ENCODE measurements around the gene PRDM15. TPM values are rescaled to one million over a fixed set of nuclear protein-coding genes. Genes with fewer than 3 reads are reported as not detected.

The PRDM15 gene
- total RNA-seq, 4 donors from 2014 or later, result 4.7 to 9.2 (median 5.4) TPM

- no peak for TF ChIP-seq POLR2A (IDR thresholded peaks at IDR 0.05)
- TF ChIP-seq CTCF (IDR thresholded peaks at IDR 0.05), result no peak
- H3K4me1 ChIP-seq, result peaks cover 17 to 81% (median 30%) of the 10 kb centered on the region in 3 donors
These were observed 117.8 kb downstream of the PRDM15 start for GRCh38 chr21:41761211-41761933.

GRCh38 chr21:41760411-41760810 lies 118.7 kb downstream of the PRDM15 start:
- Histone ChIP-seq H3K27me3 (peaks cover 0 to 66% (median 0%) of the 10 kb centered on the region in 4 donors), H3K36me3 (peaks cover 0 to 41% (median 0%) of the 10 kb centered on the region in 3 donors), H3K4me3 (peak overlapping the region in 1 of 4 donors; percentile 80), H3K4me1 (peaks cover 17 to 86% (median 31%) of the 10 kb centered on the region in 3 donors), H3K27ac (peak overlapping the region; percentile 34 to 97 (median 80)), H3K9me3 (no peaks in the 10 kb centered on the region)
- 77% methylated on average over 8 to 9 of the region's 9 CpGs for WGBS, 2 donors
- intact Hi-C loops (cut with DNase I), result no loop called here
- DNase-seq, result no peak
- TF ChIP-seq POLR2A (IDR thresholded peaks at IDR 0.05) (no peak), CTCF (IDR thresholded peaks at IDR 0.05) (no peak)

More at GRCh38 chr21:41761211-41761933, 117.8 kb downstream of the PRDM15 start:
- DNase-seq, result no peak
- Histone ChIP-seq H3K4me3 (peak overlapping the region; percentile 5 to 80 (median 64)), H3K27ac (peak overlapping the region; percentile 34 to 97 (median 80)), H3K27me3 (peaks cover 0 to 76% (median 2%) of the 10 kb centered on the region in 4 donors), H3K9me3 (no peaks in the 10 kb centered on the region), H3K36me3 (peaks cover 0 to 32% (median 0%) of the 10 kb centered on the region in 3 donors)
- intact Hi-C loops (cut with DNase I), result no loop called here
- 7 to 13% methylated on average over 21 to 22 of the region's 22 CpGs for WGBS, 2 donors

GRCh38 chr21:41759926-41760325 lies 119.2 kb downstream of the PRDM15 start:
- Histone ChIP-seq H3K36me3 (peaks cover 0 to 46% (median 0%) of the 10 kb centered on the region in 3 donors), H3K4me1 (peaks cover 17 to 90% (median 35%) of the 10 kb centered on the region in 3 donors), H3K9me3 (no peaks in the 10 kb centered on the region), H3K27me3 (peaks cover 0 to 62% (median 0%) of the 10 kb centered on the region in 4 donors), H3K4me3 (peak overlapping the region in 1 of 4 donors; percentile 80), H3K27ac (peak overlapping the region in 2 of 4 donors; percentile 95 to 97)
- DNase-seq, result no peak
- no peak for TF ChIP-seq POLR2A (IDR thresholded peaks at IDR 0.05)
- WGBS, 2 donors, result 64 to 65% methylated on average over 3 to 4 of the region's 5 CpGs
- intact Hi-C loops (cut with DNase I), result no loop called here

GRCh38 chr21:41759214-41759840 lies 119.8 kb downstream of the PRDM15 start:
- intact Hi-C loops (cut with DNase I), result no loop called here
- peak overlapping the region in 2 of 4 donors; percentile 25 to 35 for H3K27ac ChIP-seq
- peaks cover 0 to 52% (median 0%) of the 10 kb centered on the region in 3 donors for H3K36me3 ChIP-seq
- DNase-seq, result no peak
- H3K4me3 ChIP-seq, result no peak overlapping the region
- TF ChIP-seq CTCF (IDR thresholded peaks at IDR 0.05) (no peak), POLR2A (IDR thresholded peaks at IDR 0.05) (no peak)
- 62 to 73% methylated on average over 6 to 7 of the region's 11 CpGs for WGBS, 2 donors
- H3K27me3 ChIP-seq, result peaks cover 0 to 56% (median 0%) of the 10 kb centered on the region in 4 donors
- peaks cover 20 to 93% (median 41%) of the 10 kb centered on the region in 3 donors for H3K4me1 ChIP-seq
- no peaks in the 10 kb centered on the region for H3K9me3 ChIP-seq

- H3K4me1 ChIP-seq, result peaks cover 28 to 93% (median 47%) of the 10 kb centered on the region in 3 donors
- H3K36me3 ChIP-seq, result peaks cover 0 to 60% (median 0%) of the 10 kb centered on the region in 3 donors
- no peak overlapping the region for H3K4me3 ChIP-seq
- 54 to 74% methylated on average over 4 to 5 of the region's 5 CpGs for WGBS, 2 donors
- intact Hi-C loops (cut with DNase I), result no loop called here
- peaks cover 0 to 48% (median 0%) of the 10 kb centered on the region in 4 donors for H3K27me3 ChIP-seq
- no peaks in the 10 kb centered on the region for H3K9me3 ChIP-seq
- DNase-seq, result no peak
- TF ChIP-seq POLR2A (IDR thresholded peaks at IDR 0.05) (no peak), CTCF (IDR thresholded peaks at IDR 0.05) (no peak)
- peak overlapping the region in 1 of 4 donors; percentile 25 for H3K27ac ChIP-seq
These were observed 120.6 kb downstream of the PRDM15 start for GRCh38 chr21:41758550-41758949.

All from esophagus squamous epithelium (tissue), 5 donors.